CD4-positive, alpha-beta T cell treated with Interleukin-1 beta for 1 hour (primary cell): ENCODE data around the gene DYNC1I1.

Experiments
- DNase-seq, 2 donors: peaks; one replicate each; pipeline ENCODE4 v3.0.0-alpha.2; 2020 to 2022

Gene DYNC1I1

DNA sequence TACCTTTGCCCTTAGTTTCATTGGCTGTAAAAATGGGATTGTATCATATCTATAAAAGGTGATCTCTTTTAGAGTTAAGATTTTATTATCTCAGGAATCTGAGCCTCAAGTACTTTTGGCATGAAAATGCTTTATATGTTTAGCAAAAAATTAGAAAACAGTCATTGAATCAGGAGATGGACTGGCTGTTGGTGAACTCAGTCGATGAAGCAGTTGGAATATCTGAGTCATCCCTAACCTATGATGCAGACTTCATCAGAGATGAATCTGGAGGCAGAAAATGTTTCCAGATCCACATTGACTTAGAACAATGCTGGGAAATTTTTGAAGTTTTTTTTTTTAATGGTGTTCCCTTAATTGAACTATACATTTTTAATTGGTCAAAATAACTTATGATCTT, 321.1 kb downstream of the DYNC1I1 start:
- no peak for DNase-seq

- DNase-seq = no peak
These were observed 325.5 kb downstream of the DYNC1I1 start for GRCh38 chr7:96097835-96098234.

DNA sequence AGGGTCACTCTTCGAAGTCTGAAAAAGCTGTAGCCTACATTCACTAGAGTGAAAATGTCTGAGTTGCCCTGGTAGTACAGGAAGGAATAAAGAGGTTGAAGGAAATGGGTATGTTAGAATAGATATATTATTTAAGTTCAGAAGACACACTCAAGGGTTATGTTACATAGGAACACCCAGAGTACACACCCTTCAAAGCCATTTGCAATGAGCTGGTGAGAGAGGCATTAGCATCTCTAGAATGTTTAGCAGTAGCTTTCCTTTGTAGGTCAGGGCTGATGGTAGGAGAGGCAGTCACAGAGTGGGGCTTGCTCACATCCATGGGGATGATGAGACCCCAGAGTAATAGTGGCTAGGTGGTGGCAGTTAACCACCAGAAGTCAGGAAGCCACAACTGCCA, 328.4 kb downstream of the DYNC1I1 start:
- DNase-seq = no peak

DNA sequence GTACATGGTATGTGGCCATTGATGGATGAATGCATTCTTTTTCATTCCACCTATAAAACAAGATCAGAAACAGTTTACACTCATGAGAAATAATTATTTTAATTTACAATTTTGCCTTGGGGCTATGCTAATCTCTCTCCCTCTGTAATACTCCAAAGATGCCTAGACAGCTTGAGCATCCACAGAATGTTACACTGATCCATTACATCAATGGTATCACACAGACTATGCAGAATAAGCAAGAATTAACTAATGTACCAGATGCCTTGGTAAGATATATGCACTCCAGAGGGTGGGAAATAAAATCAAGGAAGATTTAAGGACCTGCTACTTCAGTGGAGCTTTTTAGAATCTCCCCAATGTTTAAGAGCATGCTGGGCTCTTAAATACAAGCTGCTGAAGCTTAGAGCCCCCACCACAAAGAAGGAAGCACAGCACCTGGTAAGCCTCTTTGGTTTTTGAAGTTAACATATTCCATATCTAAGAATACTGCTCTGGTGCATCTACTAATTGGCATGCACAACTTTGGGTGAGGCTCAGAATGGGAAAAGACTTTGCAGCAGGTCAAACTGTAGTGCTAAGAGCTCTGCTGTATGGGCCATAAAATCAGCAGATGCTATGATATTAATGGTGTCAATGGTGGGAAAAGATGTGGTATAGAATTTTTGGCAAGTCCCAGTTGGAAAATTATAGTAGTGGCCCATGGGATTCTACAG, 329.9 kb downstream of the DYNC1I1 start:
- no peak for DNase-seq

DNA sequence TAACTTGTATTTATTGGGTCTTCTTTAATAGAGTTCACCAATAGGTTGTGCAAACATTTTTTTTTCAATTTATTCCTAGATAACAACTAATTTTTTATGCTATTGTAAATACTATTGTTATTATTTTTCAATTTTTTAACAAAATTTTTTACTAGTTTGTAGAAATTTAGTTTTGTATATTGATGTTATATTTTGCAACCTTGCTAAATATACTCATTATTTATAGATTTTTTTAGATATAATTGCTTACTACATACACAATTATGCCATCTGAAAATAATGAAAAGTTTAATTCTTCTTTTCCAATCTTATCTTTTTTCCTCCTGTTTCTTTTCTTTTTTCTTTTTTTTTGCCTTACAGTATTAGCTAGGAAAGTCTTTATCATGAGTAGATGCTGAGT, 332.6 kb downstream of the DYNC1I1 start:
- no peak for DNase-seq

DNA sequence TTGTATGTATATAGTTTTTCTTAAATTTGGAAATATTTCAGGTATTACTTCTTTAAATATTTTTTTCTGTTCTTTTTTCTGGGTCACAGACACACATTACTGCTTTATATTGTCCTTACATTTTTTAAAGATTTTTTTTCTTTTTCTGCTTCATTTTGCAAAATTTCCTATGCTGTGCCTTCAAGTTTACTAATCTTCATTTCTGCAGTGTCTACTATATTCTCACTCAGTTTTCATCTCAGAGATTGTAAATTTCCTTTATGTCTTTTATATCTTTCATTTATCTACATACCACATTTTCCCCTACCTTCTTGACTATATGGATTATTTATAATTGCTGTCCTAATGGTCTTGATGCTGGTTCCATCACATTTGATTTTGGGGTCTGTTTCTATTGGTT, 339.1 kb downstream of the DYNC1I1 start:
- no peak for DNase-seq

GRCh38 chr7:96114190-96114589, 341.8 kb downstream of the DYNC1I1 start:
- no peak for DNase-seq

- DNase-seq = no peak
These were observed 343.8 kb downstream of the DYNC1I1 start for GRCh38 chr7:96116173-96116572.

DNA sequence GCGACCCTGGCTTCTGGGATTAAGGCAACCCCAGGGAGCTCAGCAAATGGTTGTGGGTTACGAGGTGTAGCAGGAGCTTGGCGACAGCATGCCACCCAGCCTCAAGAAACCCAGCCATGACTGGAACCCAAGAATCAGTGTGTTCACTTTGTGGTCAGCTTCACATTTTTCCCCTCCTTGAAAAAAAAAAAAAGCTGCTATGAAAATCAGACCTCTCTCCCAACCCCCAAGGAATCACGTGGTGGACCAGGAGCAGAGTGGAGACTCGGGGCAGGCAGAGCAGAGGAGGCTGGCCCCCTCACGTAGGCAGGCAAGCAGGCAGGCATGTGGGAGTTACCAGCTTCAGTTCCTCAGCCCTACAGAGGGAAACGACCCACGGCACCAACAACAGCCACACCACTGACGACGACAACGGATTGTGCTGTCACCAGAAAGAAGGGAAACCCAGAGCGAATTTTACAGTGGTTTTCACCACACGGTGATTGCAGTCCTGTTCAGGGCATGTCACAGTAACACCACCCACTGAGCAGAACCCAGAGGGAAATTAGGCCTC, 346.2 kb downstream of the DYNC1I1 start:
- no peak for DNase-seq

GRCh38 chr7:96120445-96121225, 348.3 kb downstream of the DYNC1I1 start:
- no peak for DNase-seq

DNA sequence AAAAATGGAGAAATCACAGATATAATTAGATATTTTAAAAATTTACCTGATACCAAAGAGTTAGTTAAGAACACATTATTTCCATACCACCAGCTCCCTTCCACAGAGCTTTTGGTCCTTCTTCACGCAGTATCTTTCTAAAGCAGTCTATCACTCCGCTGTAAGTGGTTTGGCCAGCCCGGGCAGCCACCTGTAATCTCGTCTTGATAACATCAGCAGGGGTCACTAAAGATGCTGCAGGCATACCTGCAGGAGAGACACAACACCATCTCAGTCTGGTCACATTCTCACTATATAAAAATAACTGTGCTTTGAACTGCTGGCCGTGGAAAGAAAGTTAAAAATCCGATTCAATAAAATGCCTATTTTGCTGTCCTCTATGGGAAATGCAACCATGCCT, 349.4 kb downstream of the DYNC1I1 start:
- no peak for DNase-seq

DNA sequence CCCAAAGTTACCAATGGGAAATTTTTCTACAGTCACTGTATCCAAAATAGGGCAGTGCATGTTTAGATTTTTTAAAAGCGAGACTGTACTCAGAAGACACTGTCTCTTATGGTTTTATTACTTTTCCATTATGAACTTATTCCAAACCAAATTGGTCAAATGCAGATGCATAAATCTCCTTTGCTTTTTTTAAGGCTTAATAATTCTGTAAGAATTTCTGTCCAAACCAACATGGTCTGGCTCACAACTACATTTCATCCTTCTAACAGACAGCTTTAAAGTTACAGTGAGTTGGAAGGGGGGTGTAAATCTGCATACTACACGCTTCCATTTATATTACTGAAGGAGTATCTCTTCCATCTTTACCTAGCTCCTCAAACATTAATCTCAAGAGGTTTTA, 350.4 kb downstream of the DYNC1I1 start:
- DNase-seq = no peak

DNA sequence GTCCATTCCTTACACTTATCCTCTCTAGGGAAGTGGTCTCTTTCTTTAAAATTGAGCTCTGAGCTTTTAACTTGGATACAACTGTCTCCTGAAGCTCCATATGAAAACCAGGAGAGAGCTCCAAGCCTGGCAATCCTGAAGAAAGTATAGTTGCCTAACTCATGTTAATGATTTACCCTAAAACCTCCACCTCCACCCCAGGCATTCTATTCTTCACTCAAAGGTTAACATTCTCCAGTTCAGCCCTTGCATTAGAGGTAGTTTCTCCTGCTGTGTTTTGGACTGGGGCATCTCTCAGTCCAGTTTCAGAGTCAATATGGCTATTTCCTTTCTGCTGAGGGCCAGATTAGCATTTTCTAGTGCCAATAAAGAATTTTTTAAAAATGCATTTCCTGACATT, 354.0 kb downstream of the DYNC1I1 start:
- DNase-seq = no peak

DNA sequence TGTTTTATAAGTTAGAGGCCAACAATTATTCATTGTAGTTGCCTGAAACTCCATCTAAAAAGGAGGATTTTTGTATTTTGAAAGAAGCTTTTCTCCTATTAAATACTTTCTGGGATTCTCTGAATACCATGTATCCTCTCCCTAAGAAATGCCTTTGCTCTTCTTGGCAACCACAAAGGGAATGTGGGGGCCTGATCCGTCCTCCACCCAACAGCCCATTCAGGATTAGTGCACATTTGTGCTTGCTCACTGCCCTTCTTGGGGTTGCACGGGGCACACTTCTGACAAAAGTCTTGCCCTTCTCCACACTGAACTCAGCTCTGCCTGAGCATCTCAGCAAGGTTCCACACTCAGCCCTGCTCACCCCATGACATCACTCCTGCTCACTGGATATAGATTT, 355.4 kb downstream of the DYNC1I1 start:
- DNase-seq = no peak

- no peak for DNase-seq
These were observed 359.2 kb downstream of the DYNC1I1 start for GRCh38 chr7:96131525-96131924.

DNA sequence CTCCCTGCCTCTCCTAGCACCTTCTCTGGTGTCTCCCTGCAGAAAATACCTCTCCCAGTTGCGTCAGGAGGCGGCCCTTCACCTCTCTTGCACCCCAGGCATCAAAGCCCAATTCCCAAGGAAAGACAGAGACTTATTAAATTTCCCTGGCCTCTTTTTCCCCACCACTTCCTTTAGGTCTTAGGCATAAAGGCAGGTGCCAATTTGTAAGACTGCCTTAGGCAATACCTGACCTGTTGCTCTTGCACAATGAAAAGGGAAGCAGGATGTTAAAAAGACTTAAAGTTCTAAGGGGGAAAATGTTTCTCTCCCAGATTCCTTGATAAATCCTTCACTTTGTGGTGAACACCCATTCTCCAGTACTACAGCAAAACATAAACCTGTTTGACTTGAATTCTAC, 362.9 kb downstream of the DYNC1I1 start:
- DNase-seq = no peak

DNA sequence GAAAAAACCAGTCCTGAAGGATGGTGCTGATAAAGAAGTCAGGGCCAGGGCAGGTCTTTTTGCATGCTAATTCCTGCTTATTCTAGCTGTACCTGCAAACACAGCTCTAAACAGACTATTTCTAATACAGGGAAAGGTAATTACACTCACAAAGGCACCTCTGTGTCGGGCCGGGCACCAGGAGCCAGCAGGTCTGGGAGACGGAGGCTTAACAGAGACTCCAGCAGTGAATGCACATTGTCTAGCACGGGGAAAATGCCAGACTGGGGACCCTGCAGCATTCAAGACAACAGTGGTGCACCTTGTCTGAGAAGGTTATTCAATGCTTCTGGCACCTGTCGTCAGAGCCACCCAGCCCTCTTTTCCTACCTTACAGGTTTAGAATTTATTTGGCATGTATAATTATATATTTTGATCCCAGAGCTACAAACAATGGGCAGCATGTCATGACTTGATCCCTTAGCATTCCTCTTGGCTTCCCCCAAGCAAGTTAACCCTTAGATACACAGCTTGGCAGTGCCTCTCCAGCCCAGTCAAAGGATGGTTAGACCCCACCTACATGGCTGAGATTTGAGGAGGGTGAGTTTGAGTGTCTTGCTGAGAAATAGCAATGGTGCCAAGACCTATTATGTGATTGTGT, 364.4 kb downstream of the DYNC1I1 start:
- DNase-seq = no peak

DNA sequence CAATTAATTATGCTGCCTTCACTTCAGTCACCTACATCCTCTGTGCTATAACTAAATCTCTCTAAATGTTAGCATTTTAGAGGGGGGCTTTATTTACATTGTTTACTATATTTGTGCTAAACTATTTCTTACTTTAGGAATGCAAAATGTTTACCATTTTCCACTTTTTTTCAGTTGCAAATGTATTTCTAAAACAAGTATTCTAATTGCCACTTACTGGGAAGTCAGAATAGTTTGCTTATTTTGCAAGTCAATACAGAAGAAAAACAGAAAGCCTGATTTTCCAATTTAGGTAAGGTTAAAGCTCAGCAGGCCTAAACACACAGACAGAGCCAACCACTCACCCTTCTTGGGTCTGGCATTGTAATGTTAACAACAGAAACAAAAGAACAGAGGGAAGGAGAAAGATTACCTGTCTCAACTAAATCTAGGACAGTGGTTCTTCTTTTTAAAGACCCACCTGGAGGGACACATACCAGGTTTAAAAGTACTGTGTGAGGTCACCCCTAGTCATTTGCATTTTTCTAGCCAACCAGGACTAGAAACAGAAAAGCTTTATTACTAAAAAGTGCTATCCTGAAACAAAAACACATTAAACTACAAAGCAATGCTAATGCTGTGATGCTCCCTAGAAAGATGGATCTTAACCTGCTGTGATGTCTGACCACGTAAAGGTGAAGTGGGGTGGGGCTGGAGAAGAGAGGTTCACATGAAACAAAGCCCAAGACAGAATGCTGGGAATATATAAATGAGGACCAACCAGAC, 371.3 kb downstream of the DYNC1I1 start:
- DNase-seq = no peak

- DNase-seq = no peak
These were observed 371.8 kb downstream of the DYNC1I1 start for GRCh38 chr7:96144260-96144526.
